Activated T-cell treated with anti-CD3 and anti-CD28 coated beads, Interleukin-2, amount 50 U/mL, for 1 hour (primary cell): ENCODE results near the gene ACTN3.

Experiments
- DNase-seq: peaks from one replicate; pipeline ENCODE4 v3.0.0-alpha.2; 2020

Gene ACTN3

GRCh38 chr11:66545701-66546367 lies 869 bp upstream of the ACTN3 start, which contains the start of gene ZDHHC24:
ZDHHC24 (minus strand) TSS chr11:66546048; CDS start chr11:66546003, 45 bp downstream.
- DNase-seq, result peak; percentile 87

- DNase-seq, result no peak
Measured at GRCh38 chr11:66546966-66547661, 411 bp downstream of the ACTN3 start.

GRCh38 chr11:66547662-66548009 lies 933 bp downstream of the ACTN3 start:
- DNase-seq, result no peak

- no peak for DNase-seq
Measured at GRCh38 chr11:66548041-66548440, 1.3 kb downstream of the ACTN3 start.

- DNase-seq, result no peak
Measured at GRCh38 chr11:66548774-66549630, 2.3 kb downstream of the ACTN3 start.

GRCh38 chr11:66549696-66550095 lies 3.0 kb downstream of the ACTN3 start:
- no peak for DNase-seq

GRCh38 chr11:66550887-66551286 lies 4.2 kb downstream of the ACTN3 start:
- no peak for DNase-seq

- no peak for DNase-seq
Measured at GRCh38 chr11:66554602-66555001, 7.9 kb downstream of the ACTN3 start.

- DNase-seq, result no peak
Measured at GRCh38 chr11:66555416-66555815, 8.7 kb downstream of the ACTN3 start.

GRCh38 chr11:66556086-66556485 lies 9.4 kb downstream of the ACTN3 start:
- no peak for DNase-seq

- no peak for DNase-seq
Measured at GRCh38 chr11:66557733-66558326, 11.1 kb downstream of the ACTN3 start.

- peak; percentile 48 for DNase-seq
Measured at GRCh38 chr11:66559142-66559865, 12.6 kb downstream of the ACTN3 start.

GRCh38 chr11:66559866-66560676 lies 13.4 kb downstream of the ACTN3 start:
- no peak for DNase-seq

- DNase-seq, result no peak
Measured at GRCh38 chr11:66561178-66561974, 14.7 kb downstream of the ACTN3 start.

- no peak for DNase-seq
Measured at GRCh38 chr11:66561975-66562248, 15.2 kb downstream of the ACTN3 start.

- no peak for DNase-seq
Measured at GRCh38 chr11:66562275-66562674, 15.6 kb downstream of the ACTN3 start.

- no peak for DNase-seq
Measured at GRCh38 chr11:66562907-66563583, 16.3 kb downstream of the ACTN3 start.

GRCh38 chr11:66563832-66564231 lies 17.1 kb downstream of the ACTN3 start:
- no peak for DNase-seq

- DNase-seq, result no peak
Measured at GRCh38 chr11:66564538-66564937, 17.8 kb downstream of the ACTN3 start.

GRCh38 chr11:66564984-66565383 lies 18.3 kb downstream of the ACTN3 start:
- DNase-seq, result no peak
